MCF 10A (cell line): ENCODE results near the gene TBC1D22B. TPM values are rescaled to one million over a fixed set of nuclear protein-coding genes. Genes with fewer than 3 reads are reported as not detected.

ENCODE experiments used
- Bru-seq: library from RNA; stranded (reverse); fragments of 400-500 nt; gene quantifications from one replicate; lab custom pipeline; 2021; lab: Mats Ljungman, UMichigan
- BruChase-seq, 2 experiments: library from RNA; stranded (reverse); fragments of 400-500 nt; gene quantifications; one replicate each; lab custom pipeline; 2021; lab: Mats Ljungman, UMichigan
- BruUV-seq: library from RNA; stranded (reverse); fragments of 400-500 nt; replicated peaks from 2 replicates; lab custom pipeline; 2021; lab: Mats Ljungman, UMichigan
- CTCF ChIA-PET: fragments of 300-600 bp; sonication (Branson Sonifier 250); formaldehyde crosslinking; extraction: SDS; loops from one replicate; lab custom pipeline; 2021; ENCODE audit warnings: antibody characterized with exemption, inconsistent platforms; lab: Yijun Ruan, JAX
- POLR2A ChIA-PET: fragments of 300-600, 350-650 bp; sonication (Branson Sonifier 250); formaldehyde crosslinking; extraction: SDS; loops from one replicate; lab custom pipeline; 2020; ENCODE audit warnings: antibody characterized with exemption, inconsistent platforms; lab: Yijun Ruan, JAX
- DNase-seq: peaks from one replicate; pipeline ENCODE4 v3.0.0-alpha.2; 2018; ENCODE audit not compliant: unreplicated experiment
- H3K27ac Mint-ChIP-seq: one replicate; pipeline ENCODE4 v1.8.0; 2022; ENCODE audit warnings: mild to moderate bottlenecking, low read depth, mixed read lengths; ENCODE audit not compliant: unreplicated experiment
- H3K27me3 Mint-ChIP-seq: one replicate; pipeline ENCODE4 v1.8.0; 2022; ENCODE audit warnings: mixed read lengths; ENCODE audit not compliant: insufficient read depth, unreplicated experiment
- H3K36me3 Mint-ChIP-seq: one replicate; pipeline ENCODE4 v1.8.0; 2022; ENCODE audit warnings: mild to moderate bottlenecking, moderate library complexity, mixed read lengths; ENCODE audit not compliant: insufficient read depth, unreplicated experiment
- H3K4me1 Mint-ChIP-seq: one replicate; pipeline ENCODE4 v1.8.0; 2022; ENCODE audit warnings: mixed read lengths; ENCODE audit not compliant: insufficient read depth, unreplicated experiment
- H3K4me3 Mint-ChIP-seq: one replicate; pipeline ENCODE4 v1.8.0; 2022; ENCODE audit warnings: mild to moderate bottlenecking, moderate library complexity, mixed read lengths; ENCODE audit not compliant: unreplicated experiment
- H3K9me3 Mint-ChIP-seq: one replicate; pipeline ENCODE4 v1.8.0; 2022; ENCODE audit warnings: mixed read lengths; ENCODE audit not compliant: unreplicated experiment
- CTCF ChIP-seq: fragments of 200-600 bp; IDR thresholded peaks from one replicate; pipeline ENCODE4 v1.8.0; 2022; ENCODE audit warnings: antibody characterized with exemption, mild to moderate bottlenecking; ENCODE audit not compliant: unreplicated experiment
- intact Hi-C: fragments of 100-400 bp; cut with micrococcal nuclease; formaldehyde crosslinking; loops from 2 replicates; pipeline ENCODE4 v1.14.1; 2022
- long read RNA-seq: library from polyadenylated mRNA; stranded (forward); transcript quantifications from one replicate; pipeline ENCODE4 v2.0.0, GENCODE V29; 2022
- total RNA-seq: library from RNA; stranded (reverse); gene quantifications from 2 replicates; pipeline ENCODE4 v1.2.3, GENCODE V29; 2022

TBC1D22B gene, protein sequence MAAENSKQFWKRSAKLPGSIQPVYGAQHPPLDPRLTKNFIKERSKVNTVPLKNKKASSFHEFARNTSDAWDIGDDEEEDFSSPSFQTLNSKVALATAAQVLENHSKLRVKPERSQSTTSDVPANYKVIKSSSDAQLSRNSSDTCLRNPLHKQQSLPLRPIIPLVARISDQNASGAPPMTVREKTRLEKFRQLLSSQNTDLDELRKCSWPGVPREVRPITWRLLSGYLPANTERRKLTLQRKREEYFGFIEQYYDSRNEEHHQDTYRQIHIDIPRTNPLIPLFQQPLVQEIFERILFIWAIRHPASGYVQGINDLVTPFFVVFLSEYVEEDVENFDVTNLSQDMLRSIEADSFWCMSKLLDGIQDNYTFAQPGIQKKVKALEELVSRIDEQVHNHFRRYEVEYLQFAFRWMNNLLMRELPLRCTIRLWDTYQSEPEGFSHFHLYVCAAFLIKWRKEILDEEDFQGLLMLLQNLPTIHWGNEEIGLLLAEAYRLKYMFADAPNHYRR
- 12.9 and 14.6 TPM in 2 replicates for total RNA-seq
- Bru-seq, nascent RNA = percentile 76 among the genes with signal in this experiment
- percentile 71 among the genes with signal in this experiment for BruChase-seq, experiment 1, labeled RNA remaining after a 6-hour chase
- percentile 74 among the genes with signal in this experiment for BruChase-seq, experiment 2, labeled RNA remaining after a 2-hour chase
- long read RNA-seq, transcript TBC1D22B-201 (13 exons, 3,462 nt) = major isoform, 11 of 14 reads
- long read RNA-seq, partial matches to known transcripts = 0 of 14 reads
- long read RNA-seq, other reads (novel, unspliced or antisense) = 3 of 14 reads

- Mint-ChIP-seq H3K36me3 (peaks cover 19% of the 10 kb centered on the region), H3K4me1 (peaks cover 28% of the 10 kb centered on the region), H3K27me3 (no peaks in the 10 kb centered on the region), H3K9me3 (no peaks in the 10 kb centered on the region), H3K4me3 (peak within 1 kb of the TSS; percentile 96), H3K27ac (peak within 1 kb of the TSS; percentile 96)
- CTCF ChIA-PET = interaction anchor here (0.8 to 1.9 kb wide), 3 partner anchors 11 to 16 kb away, joined by 3 to 6 read pairs (median 4); no protein-coding TSS in a partner anchor
- intact Hi-C loops = loop anchor here (1.0 kb wide), 2 partner anchors 14 to 48 kb away; no protein-coding TSS in a partner anchor
- TF ChIP-seq CTCF = no peak
- POLR2A ChIA-PET = interaction anchor here (0.6 to 8.2 kb wide), 22 partner anchors 9 to 1561 kb away, joined by 3 to 110 read pairs (median 4); no protein-coding TSS in a partner anchor
- BruUV-seq = no TSS peak
- peak; percentile 96 for DNase-seq
Measured at GRCh38 chr6:37257634-37258404, at the start of gene TBC1D22B, which contains the start of gene TMEM217. TSS of gene TBC1D22B (plus strand) at chr6:37257772. CDS start at chr6:37257918, 146 bp downstream. TSS of gene TMEM217 (minus strand) at chr6:37258144. CDS start at chr6:37219030, 39,114 bp downstream.

DNA sequence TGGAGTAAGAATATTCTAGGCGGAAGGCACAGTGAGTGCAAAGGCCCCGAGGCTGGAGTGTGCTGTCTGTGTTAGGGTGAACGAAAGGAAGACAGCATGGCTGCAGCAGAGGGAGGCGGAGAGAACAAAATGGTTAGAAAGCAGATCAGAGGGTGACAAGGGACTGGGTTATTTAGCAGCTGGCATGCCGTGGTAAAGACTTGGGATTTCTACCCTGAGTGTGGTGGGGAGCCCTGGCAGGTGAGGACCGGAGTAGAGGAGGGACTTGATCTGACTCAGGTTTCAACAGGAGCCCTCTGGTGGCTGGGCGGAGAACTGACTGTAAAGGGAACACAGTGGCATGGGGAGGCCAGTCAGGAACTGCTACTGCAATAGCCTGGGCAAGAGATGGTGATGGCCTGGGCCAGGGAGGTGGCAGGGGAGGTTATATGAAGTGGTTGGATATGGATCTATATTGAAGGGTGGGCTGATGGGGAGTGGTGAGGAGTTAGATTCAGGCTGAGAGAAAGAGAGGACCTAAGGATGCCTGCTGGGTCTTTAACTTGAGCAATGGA is 49.6 kb upstream of the TBC1D22B start:
- no TSS peak for BruUV-seq
- Mint-ChIP-seq H3K27me3 (no peaks in the 10 kb centered on the region), H3K27ac (no peak overlapping the region), H3K9me3 (no peaks in the 10 kb centered on the region), H3K4me1 (peaks cover 7% of the 10 kb centered on the region), H3K4me3 (no peak overlapping the region), H3K36me3 (no peaks in the 10 kb centered on the region)
- POLR2A ChIA-PET = no interaction called here
- peak; percentile 87 for DNase-seq
- CTCF ChIA-PET = interaction anchor here (0.6 to 9.9 kb wide), 15 partner anchors 9 to 322 kb away, joined by 3 to 228 read pairs (median 4); partner anchors contain the start of genes C6orf89 and PIM1
- intact Hi-C loops = no loop called here
- TF ChIP-seq CTCF = peak; percentile 60

DNA sequence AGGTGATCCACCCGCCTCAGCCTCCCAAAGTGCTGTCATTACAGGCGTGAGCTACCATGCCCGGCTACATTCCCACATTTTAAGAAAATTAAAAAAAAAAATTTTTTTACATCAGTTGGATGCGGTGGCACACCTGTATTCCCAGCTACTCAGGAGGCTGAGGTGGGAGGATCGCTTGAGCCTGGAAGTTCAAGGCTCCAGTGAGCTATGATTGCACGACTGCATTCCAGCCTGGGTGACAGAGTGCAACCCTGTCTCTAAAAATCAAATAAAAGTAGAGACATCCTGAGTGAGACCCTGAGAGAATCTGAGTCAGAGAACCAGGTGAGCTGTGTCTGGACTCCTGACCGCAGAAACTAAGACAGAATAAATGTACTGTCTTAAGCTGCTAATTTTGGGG is 48.8 kb upstream of the TBC1D22B start:
- no TSS peak for BruUV-seq
- intact Hi-C loops = no loop called here
- no peaks in the 10 kb centered on the region for H3K9me3 Mint-ChIP-seq
- POLR2A ChIA-PET = no interaction called here
- no peaks in the 10 kb centered on the region for H3K27me3 Mint-ChIP-seq
- DNase-seq = no peak
- no peak for TF ChIP-seq CTCF
- CTCF ChIA-PET = interaction anchor here (0.6 to 9.9 kb wide), 20 partner anchors 11 to 498 kb away, joined by 3 to 228 read pairs (median 5); partner anchors contain the start of genes C6orf89 and PIM1
- H3K4me3 Mint-ChIP-seq = no peak overlapping the region
- H3K36me3 Mint-ChIP-seq = no peaks in the 10 kb centered on the region
- no peak overlapping the region for H3K27ac Mint-ChIP-seq
- H3K4me1 Mint-ChIP-seq = peaks cover 7% of the 10 kb centered on the region
